ENCODE data around the gene RO60.

DNA sequence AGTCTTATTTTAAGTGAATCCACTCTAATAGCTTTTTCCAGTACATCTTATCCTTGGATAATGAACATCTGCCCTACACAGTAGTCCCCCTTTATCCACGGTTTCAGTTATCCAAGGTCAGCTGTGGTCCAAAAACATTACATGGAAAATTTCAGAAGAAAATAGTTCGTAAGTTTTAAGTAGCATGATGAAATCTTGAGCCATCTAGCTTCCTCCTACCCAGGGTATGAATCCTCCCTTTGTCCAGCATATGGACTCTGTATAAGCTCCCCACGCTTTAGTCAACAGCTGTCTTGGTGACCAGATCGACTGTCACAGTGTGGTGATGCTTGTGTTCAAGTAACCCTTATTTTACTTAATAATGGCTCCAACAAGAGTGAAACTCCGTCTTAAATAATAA, 43.2 kb downstream of the RO60 start:
- TF ChIP-seq, protein P1, sequence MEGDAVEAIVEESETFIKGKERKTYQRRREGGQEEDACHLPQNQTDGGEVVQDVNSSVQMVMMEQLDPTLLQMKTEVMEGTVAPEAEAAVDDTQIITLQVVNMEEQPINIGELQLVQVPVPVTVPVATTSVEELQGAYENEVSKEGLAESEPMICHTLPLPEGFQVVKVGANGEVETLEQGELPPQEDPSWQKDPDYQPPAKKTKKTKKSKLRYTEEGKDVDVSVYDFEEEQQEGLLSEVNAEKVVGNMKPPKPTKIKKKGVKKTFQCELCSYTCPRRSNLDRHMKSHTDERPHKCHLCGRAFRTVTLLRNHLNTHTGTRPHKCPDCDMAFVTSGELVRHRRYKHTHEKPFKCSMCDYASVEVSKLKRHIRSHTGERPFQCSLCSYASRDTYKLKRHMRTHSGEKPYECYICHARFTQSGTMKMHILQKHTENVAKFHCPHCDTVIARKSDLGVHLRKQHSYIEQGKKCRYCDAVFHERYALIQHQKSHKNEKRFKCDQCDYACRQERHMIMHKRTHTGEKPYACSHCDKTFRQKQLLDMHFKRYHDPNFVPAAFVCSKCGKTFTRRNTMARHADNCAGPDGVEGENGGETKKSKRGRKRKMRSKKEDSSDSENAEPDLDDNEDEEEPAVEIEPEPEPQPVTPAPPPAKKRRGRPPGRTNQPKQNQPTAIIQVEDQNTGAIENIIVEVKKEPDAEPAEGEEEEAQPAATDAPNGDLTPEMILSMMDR (IDR thresholded peaks at IDR 0.05; ENCODE audit: low read length) = no peak
- TF ChIP-seq EZH2 (IDR thresholded peaks at IDR 0.05; ENCODE audit: borderline replicate concordance, low read length) = no peak
